PC-9 (cell line): ENCODE results near the gene FIBCD1. TPM values are rescaled to one million over a fixed set of nuclear protein-coding genes. Genes with fewer than 3 reads are reported as not detected.

Source experiments
- BruUV-seq: library from RNA; stranded (reverse); fragments of 400-500 nt; replicated peaks from 2 replicates; lab custom pipeline; 2021; lab: Mats Ljungman, UMichigan
- CTCF ChIA-PET: fragments of 300-600 bp; sonication (Branson Sonifier 250); formaldehyde crosslinking; loops from one replicate; lab custom pipeline; 2022; ENCODE audit warnings: antibody characterized with exemption; lab: Charles Lee
- POLR2A ChIA-PET: fragments of 300-600 bp; sonication (Branson Sonifier 250); formaldehyde crosslinking; loops from one replicate; lab custom pipeline; 2022; ENCODE audit warnings: antibody characterized with exemption; ENCODE audit not compliant: unreplicated experiment; lab: Charles Lee
- DNase-seq, 2 experiments: peaks; one replicate each; pipeline versions ENCODE4 v3.0.0 to v3.0.0-alpha.2; 2015 to 2022; ENCODE audit warnings: mixed read lengths in 1 of 2
- H2AFZ ChIP-seq: fragments of 200-600 bp; sonication (generic); 2 replicates; pipeline ENCODE4 v1.8.1; 2017; ENCODE audit warnings: antibody characterized with exemption
- H3F3A ChIP-seq: fragments of 200-600 bp; sonication (generic); 2 replicates; pipeline ENCODE4 v1.8.1; 2017; ENCODE audit warnings: antibody characterized with exemption, mild to moderate bottlenecking, low read depth; ENCODE audit not compliant: insufficient read depth
- H3K27ac ChIP-seq: fragments of 200-600 bp; sonication (generic); 2 replicates; pipeline ENCODE4 v1.6.1; 2016; ENCODE audit warnings: mixed run types
- H3K27me3 ChIP-seq: fragments of 200-600 bp; sonication (generic); 2 replicates; pipeline ENCODE4 v1.6.1; 2016; ENCODE audit warnings: low read depth, mixed run types; ENCODE audit not compliant: insufficient read depth
- H3K36me3 ChIP-seq: fragments of 200-600 bp; sonication (generic); 2 replicates; pipeline ENCODE4 v1.6.1; 2016; ENCODE audit warnings: low read depth, mixed run types
- H3K4me1 ChIP-seq: fragments of 200-600 bp; sonication (generic); replicated peaks from 2 replicates; pipeline ENCODE4 v1.6.1; 2016; ENCODE audit warnings: mixed run types; ENCODE audit not compliant: insufficient read depth
- H3K4me2 ChIP-seq: fragments of 200-600 bp; sonication (generic); 2 replicates; pipeline ENCODE4 v1.6.1; 2017; ENCODE audit warnings: mixed run types
- H3K4me3 ChIP-seq: fragments of 200-600 bp; sonication (generic); 2 replicates; pipeline ENCODE4 v1.6.1; 2016; ENCODE audit warnings: mixed run types
- H3K79me2 ChIP-seq: fragments of 200-600 bp; sonication (generic); 2 replicates; pipeline ENCODE4 v1.6.1; 2017; ENCODE audit warnings: low read depth, mixed run types
- H3K9me2 ChIP-seq: fragments of 200-600 bp; sonication (generic); 2 replicates; pipeline ENCODE4 v1.8.1; 2017; ENCODE audit warnings: mild to moderate bottlenecking; ENCODE audit not compliant: insufficient read depth
- H3K9me3 ChIP-seq: fragments of 200-600 bp; sonication (generic); 2 replicates; pipeline ENCODE4 v1.8.1; 2016; ENCODE audit warnings: low read depth; ENCODE audit not compliant: insufficient read depth
- H4K20me1 ChIP-seq: fragments of 200-600 bp; sonication (generic); 2 replicates; pipeline ENCODE4 v1.8.1; 2017; ENCODE audit not compliant: insufficient read depth
- CTCF ChIP-seq: fragments of 200-600 bp; sonication (generic); conservative IDR thresholded peaks from 2 replicates; pipeline ENCODE4 v1.6.1; 2017; ENCODE audit warnings: mixed run types, antibody characterized with exemption, mild to moderate bottlenecking, moderate library complexity
- EZH2 ChIP-seq: fragments of 200-600 bp; sonication (generic); IDR thresholded peaks from 2 replicates; pipeline ENCODE4 v1.8.0; 2017; ENCODE audit warnings: antibody characterized with exemption, low read depth
- intact Hi-C: fragments of 100-400 bp; cut with micrococcal nuclease; formaldehyde crosslinking; loops from one replicate; pipeline ENCODE4 v1.10.0; 2022; ENCODE audit not compliant: unreplicated experiment
- total RNA-seq: library from RNA; stranded (reverse); gene quantifications from 2 replicates; pipeline ENCODE4 v1.2.3, GENCODE V29; 2021

The FIBCD1 gene
- total RNA-seq, 1 experiment from 2014 or later: 2.7 TPM

- Histone ChIP-seq H3K4me1 (no peaks in the 10 kb centered on the region), H3K9me2 (no peaks in the 10 kb centered on the region), H3K27ac (no peak overlapping the region), H3K79me2 (no peaks in the 10 kb centered on the region), H3K9me3 (no peaks in the 10 kb centered on the region), H3K4me3 (no peak overlapping the region), H3K27me3 (no peaks in the 10 kb centered on the region), H2AFZ (no peak overlapping the region), H4K20me1 (no peaks in the 10 kb centered on the region), H3K36me3 (no peaks in the 10 kb centered on the region), H3F3A (no peaks in the 10 kb centered on the region), H3K4me2 (no peak overlapping the region)
- ChIA-PET CTCF (no interaction called here), POLR2A (no interaction called here)
- no peak for TF ChIP-seq EZH2
- TF ChIP-seq CTCF: no peak
- no TSS peak for BruUV-seq
- DNase-seq: no peak
- intact Hi-C loops: no loop called here
Observed at GRCh38 chr9:130881516-130881915, 57.5 kb downstream of the FIBCD1 start.

- DNase-seq: no peak
- H2AFZ ChIP-seq: no peak overlapping the region
- H4K20me1 ChIP-seq: no peaks in the 10 kb centered on the region
- H3K79me2 ChIP-seq: no peaks in the 10 kb centered on the region
- no peak overlapping the region for H3K27ac ChIP-seq
- intact Hi-C loops: no loop called here
- no peak overlapping the region for H3K4me3 ChIP-seq
- no peaks in the 10 kb centered on the region for H3F3A ChIP-seq
- ChIA-PET POLR2A (no interaction called here), CTCF (interaction anchor here (0.6 kb wide), 1 partner anchor 341 kb away, joined by 3 read pairs; no protein-coding TSS in a partner anchor)
- H3K36me3 ChIP-seq: no peaks in the 10 kb centered on the region
- H3K4me1 ChIP-seq: no peaks in the 10 kb centered on the region
- no peaks in the 10 kb centered on the region for H3K27me3 ChIP-seq
- TF ChIP-seq EZH2 (no peak), CTCF (no peak)
- no peak overlapping the region for H3K4me2 ChIP-seq
- no peaks in the 10 kb centered on the region for H3K9me3 ChIP-seq
- no TSS peak for BruUV-seq
- no peaks in the 10 kb centered on the region for H3K9me2 ChIP-seq
Observed at GRCh38 chr9:130880599-130881220, 58.3 kb downstream of the FIBCD1 start.

- H3K4me1 ChIP-seq: no peaks in the 10 kb centered on the region
- intact Hi-C loops: no loop called here
- H3F3A ChIP-seq: no peaks in the 10 kb centered on the region
- no peak overlapping the region for H2AFZ ChIP-seq
- no peak overlapping the region for H3K4me3 ChIP-seq
- POLR2A ChIA-PET: no interaction called here
- CTCF ChIA-PET: no interaction called here
- no peaks in the 10 kb centered on the region for H3K27me3 ChIP-seq
- DNase-seq: no peak
- H3K79me2 ChIP-seq: no peaks in the 10 kb centered on the region
- no peaks in the 10 kb centered on the region for H3K9me2 ChIP-seq
- no TSS peak for BruUV-seq
- H4K20me1 ChIP-seq: no peaks in the 10 kb centered on the region
- H3K9me3 ChIP-seq: no peaks in the 10 kb centered on the region
- H3K4me2 ChIP-seq: no peak overlapping the region
- H3K36me3 ChIP-seq: no peaks in the 10 kb centered on the region
- no peak overlapping the region for H3K27ac ChIP-seq
- TF ChIP-seq EZH2 (no peak), CTCF (no peak)
Observed at GRCh38 chr9:130879863-130880411, 59.1 kb downstream of the FIBCD1 start.
